Gastrocnemius medialis (tissue), 4 donors: Measurements from ENCODE around the gene FAM110A.

Experiments
- POLR2A ChIP-seq, 2 donors: fragments of 450-650 bp; IDR thresholded peaks; one replicate each; pipeline ENCODE4 v1.6.1; 2017; ENCODE audit warnings: antibody characterized with exemption in 2 of 2, mild to moderate bottlenecking in 2 of 2, moderate library complexity in 2 of 2
- TF ChIP-seq, protein P1 (sequence below), 5 experiments: fragments of 450-650 bp in 3 of 5; fragments of 200-600 bp in 2 of 5; sonication (generic) in 2 of 5; IDR thresholded peaks in 4 of 5; conservative IDR thresholded peaks in 1 of 5; 1 replicate in 4 of 5; 2 replicates in 1 of 5; pipeline ENCODE4 v1.5.1; 2016 to 2019; ENCODE audit warnings: antibody characterized with exemption in 5 of 5, mild to moderate bottlenecking in 3 of 5, moderate library complexity in 3 of 5

DNA sequence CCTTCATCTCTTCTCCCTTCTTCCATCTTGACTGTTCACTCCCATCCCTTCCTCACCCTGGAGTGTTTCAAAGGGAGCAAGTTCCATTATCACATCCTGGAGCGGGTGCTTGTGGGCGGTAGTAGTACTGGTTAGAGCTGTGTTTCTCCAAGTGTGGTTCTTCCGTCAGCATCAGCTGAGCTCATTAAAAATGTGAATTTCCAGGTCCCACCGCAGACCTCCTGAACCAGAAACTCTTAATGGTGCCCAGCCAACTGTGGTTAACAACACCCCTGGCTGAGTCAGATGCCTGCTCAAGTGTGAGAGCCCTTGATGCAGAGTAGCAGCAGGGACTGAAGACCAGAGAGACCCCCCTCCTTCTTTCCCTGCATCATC, 58.2 kb downstream of the FAM110A start:
- TF ChIP-seq, protein P1, sequence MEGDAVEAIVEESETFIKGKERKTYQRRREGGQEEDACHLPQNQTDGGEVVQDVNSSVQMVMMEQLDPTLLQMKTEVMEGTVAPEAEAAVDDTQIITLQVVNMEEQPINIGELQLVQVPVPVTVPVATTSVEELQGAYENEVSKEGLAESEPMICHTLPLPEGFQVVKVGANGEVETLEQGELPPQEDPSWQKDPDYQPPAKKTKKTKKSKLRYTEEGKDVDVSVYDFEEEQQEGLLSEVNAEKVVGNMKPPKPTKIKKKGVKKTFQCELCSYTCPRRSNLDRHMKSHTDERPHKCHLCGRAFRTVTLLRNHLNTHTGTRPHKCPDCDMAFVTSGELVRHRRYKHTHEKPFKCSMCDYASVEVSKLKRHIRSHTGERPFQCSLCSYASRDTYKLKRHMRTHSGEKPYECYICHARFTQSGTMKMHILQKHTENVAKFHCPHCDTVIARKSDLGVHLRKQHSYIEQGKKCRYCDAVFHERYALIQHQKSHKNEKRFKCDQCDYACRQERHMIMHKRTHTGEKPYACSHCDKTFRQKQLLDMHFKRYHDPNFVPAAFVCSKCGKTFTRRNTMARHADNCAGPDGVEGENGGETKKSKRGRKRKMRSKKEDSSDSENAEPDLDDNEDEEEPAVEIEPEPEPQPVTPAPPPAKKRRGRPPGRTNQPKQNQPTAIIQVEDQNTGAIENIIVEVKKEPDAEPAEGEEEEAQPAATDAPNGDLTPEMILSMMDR (IDR thresholded peaks at IDR 0.05 in 4 of 5, conservative IDR thresholded peaks at IDR 0.05 in 1 of 5): no peak
- TF ChIP-seq POLR2A (IDR thresholded peaks at IDR 0.05): no peak
